IMR-90 (cell line): ENCODE measurements around the gene ZNF836. TPM values are rescaled to one million over a fixed set of nuclear protein-coding genes. Genes with fewer than 3 reads are reported as not detected.
A peak's percentile ranks its signal among the peaks of the same experiment; 100 is the strongest.

Experiments
- ATAC-seq: fragments of 200-7000 bp; cut with Tn5 transposase; 2 replicates; pipeline ENCODE4 v1.9.1; 2020; ENCODE audit warnings: low read depth, mild to moderate bottlenecking, moderate library complexity
- BruUV-seq: library from RNA; stranded (reverse); fragments of 400-500 nt; replicated peaks from 2 replicates; lab custom pipeline; 2021; lab: Mats Ljungman, UMichigan
- CTCF ChIA-PET: fragments of 300-600 bp; formaldehyde crosslinking; extraction: SDS; loops from one replicate; lab custom pipeline; 2021; ENCODE audit warnings: antibody characterized with exemption; lab: Yijun Ruan, JAX
- POLR2A ChIA-PET: fragments of 300-600 bp; sonication (Branson Sonifier 250); formaldehyde crosslinking; loops from one replicate; lab custom pipeline; 2022; ENCODE audit warnings: antibody characterized with exemption; ENCODE audit not compliant: unreplicated experiment; lab: Charles Lee
- DNase-seq: peaks from one replicate; pipeline ENCODE4 v3.0.0; 2013
- H2AFZ ChIP-seq: replicated peaks from 2 replicates; pipeline ENCODE3; 2013; ENCODE audit warnings: low read length, mild to moderate bottlenecking; ENCODE audit not compliant: poor library complexity
- H2AK5ac ChIP-seq: 2 replicates; pipeline ENCODE4 v1.6.1; 2013; ENCODE audit warnings: low read depth, low read length, inconsistent platforms
- H2AK9ac ChIP-seq: replicated peaks from 2 replicates; pipeline ENCODE3; 2013; ENCODE audit warnings: mild to moderate bottlenecking, low read depth, low read length, moderate library complexity; ENCODE audit not compliant: poor library complexity
- H2BK120ac ChIP-seq: 2 replicates; pipeline ENCODE4 v1.6.1; 2013; ENCODE audit warnings: low read depth, low read length, inconsistent platforms
- H2BK15ac ChIP-seq: 3 replicates; pipeline ENCODE4 v1.6.1; 2013; ENCODE audit warnings: low read depth, low read length, inconsistent platforms
- H2BK20ac ChIP-seq: 2 replicates; pipeline ENCODE4 v1.6.1; 2013; ENCODE audit warnings: low read depth, mild to moderate bottlenecking, inconsistent platforms, low read length, moderate library complexity
- H2BK5ac ChIP-seq: 2 replicates; pipeline ENCODE4 v1.6.1; 2013; ENCODE audit warnings: mild to moderate bottlenecking, low read depth, low read length, inconsistent platforms; ENCODE audit not compliant: poor library complexity, severe bottlenecking
- H3K14ac ChIP-seq: replicated peaks from 2 replicates; pipeline ENCODE4 v1.6.1; 2013; ENCODE audit warnings: low read depth, low read length, inconsistent platforms
- H3K18ac ChIP-seq: 2 replicates; pipeline ENCODE4 v1.6.1; 2013; ENCODE audit warnings: low read depth, low read length, control low read depth
- H3K23ac ChIP-seq: 2 replicates; pipeline ENCODE4 v1.6.1; 2013; ENCODE audit warnings: low read depth, low read length, inconsistent platforms
- H3K27ac ChIP-seq: 2 replicates; pipeline ENCODE4 v1.5.1; 2013; ENCODE audit warnings: mild to moderate bottlenecking, control low read depth, low read length; ENCODE audit not compliant: insufficient read depth
- H3K27me3 ChIP-seq: 2 replicates; pipeline ENCODE4 v1.6.1; 2013; ENCODE audit warnings: low read length; ENCODE audit not compliant: control insufficient read depth, insufficient read depth
- H3K36me3 ChIP-seq: 2 replicates; pipeline ENCODE4 v1.6.1; 2013; ENCODE audit warnings: low read length, mixed read lengths; ENCODE audit not compliant: control insufficient read depth, insufficient read depth
- H3K4ac ChIP-seq: 2 replicates; pipeline ENCODE4 v1.6.1; 2013; ENCODE audit warnings: low read depth, low read length, inconsistent platforms
- H3K4me1 ChIP-seq: 2 replicates; pipeline ENCODE4 v1.6.1; 2013; ENCODE audit warnings: low read length, mixed read lengths; ENCODE audit not compliant: control insufficient read depth, insufficient read depth
- H3K4me2 ChIP-seq: 2 replicates; pipeline ENCODE4 v1.6.1; 2013; ENCODE audit warnings: low read depth, mild to moderate bottlenecking, control low read depth, low read length, moderate library complexity
- H3K4me3 ChIP-seq: 2 replicates; pipeline ENCODE4 v1.5.1; 2013; ENCODE audit warnings: low read depth, mild to moderate bottlenecking, control low read depth, low read length, moderate library complexity; ENCODE audit not compliant: insufficient read depth
- H3K56ac ChIP-seq: 2 replicates; pipeline ENCODE4 v1.6.1; 2013; ENCODE audit warnings: low read length, inconsistent platforms; ENCODE audit not compliant: insufficient read depth; ENCODE audit errors: extremely low read depth
- H3K79me1 ChIP-seq, 2 experiments: 2 replicates each; pipeline ENCODE4 v1.6.1; 2013; ENCODE audit warnings: low read length in 2 of 2, inconsistent platforms in 1 of 2, low read depth in 1 of 2
- H3K9ac ChIP-seq: 2 replicates; pipeline ENCODE4 v1.6.1; 2013; ENCODE audit warnings: low read depth, low read length, control low read depth
- H3K9me1 ChIP-seq: 2 replicates; pipeline ENCODE4 v1.6.1; 2013; ENCODE audit warnings: low read length, inconsistent platforms; ENCODE audit not compliant: insufficient read depth
- H3K9me3 ChIP-seq: 2 replicates; pipeline ENCODE4 v1.6.1; 2013; ENCODE audit warnings: low read length; ENCODE audit not compliant: control insufficient read depth, insufficient read depth
- H4K20me1 ChIP-seq: 2 replicates; pipeline ENCODE4 v1.6.1; 2013; ENCODE audit warnings: low read length, inconsistent platforms; ENCODE audit not compliant: insufficient read depth
- H4K5ac ChIP-seq: 2 replicates; pipeline ENCODE4 v1.6.1; 2013; ENCODE audit warnings: mild to moderate bottlenecking, low read depth, low read length, control low read depth
- H4K8ac ChIP-seq, 2 experiments: 2 replicates each; pipeline ENCODE4 v1.6.1; 2013; ENCODE audit warnings: low read depth in 2 of 2, low read length in 2 of 2, control low read depth in 1 of 2, inconsistent platforms in 1 of 2
- H4K91ac ChIP-seq: 2 replicates; pipeline ENCODE4 v1.6.1; 2013; ENCODE audit warnings: low read depth, low read length, inconsistent platforms; ENCODE audit not compliant: insufficient read depth
- BHLHE40 ChIP-seq: fragments of 150-350 bp; IDR thresholded peaks from 2 replicates; pipeline ENCODE4 v1.6.1; 2016; ENCODE audit warnings: mild to moderate bottlenecking, low read depth, low read length
- CTCF ChIP-seq: conservative IDR thresholded peaks from 2 replicates; pipeline ENCODE4 v1.5.1; 2012; ENCODE audit warnings: mild to moderate bottlenecking, low read depth, low read length, improper control_type of control experiment
- ELK1 ChIP-seq: fragments of 150-350 bp; IDR thresholded peaks from 2 replicates; pipeline ENCODE4 v1.6.1; 2016; ENCODE audit warnings: low read depth, mild to moderate bottlenecking, low read length, moderate library complexity, borderline replicate concordance
- FOS ChIP-seq: fragments of 150-350 bp; IDR thresholded peaks from 2 replicates; pipeline ENCODE4 v1.6.1; 2016; ENCODE audit warnings: low read depth, low read length
- MAFK ChIP-seq: IDR thresholded peaks from 2 replicates; pipeline ENCODE4 v1.6.1; 2012; ENCODE audit warnings: low read depth, low read length, improper control_type of control experiment
- MAZ ChIP-seq: IDR thresholded peaks from 2 replicates; pipeline ENCODE4 v1.6.1; 2012; ENCODE audit warnings: low read depth, mild to moderate bottlenecking, low read length, improper control_type of control experiment, moderate library complexity, borderline replicate concordance
- MXI1 ChIP-seq: IDR thresholded peaks from 2 replicates; pipeline ENCODE4 v1.6.1; 2012; ENCODE audit warnings: low read depth, mild to moderate bottlenecking, low read length, moderate library complexity, borderline replicate concordance
- NFE2L2 ChIP-seq: fragments of 150-350 bp; IDR thresholded peaks from 2 replicates; pipeline ENCODE4 v1.6.1; 2016; ENCODE audit warnings: low read depth, mild to moderate bottlenecking, low read length
- POLR2A ChIP-seq: IDR thresholded peaks from 2 replicates; pipeline ENCODE4 v1.6.1; 2012; ENCODE audit warnings: mild to moderate bottlenecking, low read depth, low read length
- RFX5 ChIP-seq: IDR thresholded peaks from 2 replicates; pipeline ENCODE4 v1.8.0; 2012; ENCODE audit warnings: low read depth, mild to moderate bottlenecking, low read length, moderate library complexity
- SMC3 ChIP-seq: fragments of 150-350 bp; IDR thresholded peaks from 2 replicates; pipeline ENCODE4 v1.6.1; 2016; ENCODE audit warnings: low read depth, mild to moderate bottlenecking, antibody characterized with exemption, low read length, moderate library complexity
- USF2 ChIP-seq: fragments of 150-350 bp; IDR thresholded peaks from 2 replicates; pipeline ENCODE4 v1.6.1; 2017; ENCODE audit warnings: mild to moderate bottlenecking, antibody characterized with exemption, low read length, low read depth
- WGBS, 2 experiments: methylation state at CpG; one replicate each; pipeline versions ENCODE4 v1.1.5 to v1.1.7; 2013; ENCODE audit warnings: missing lambda C conversion rate in 2 of 2; ENCODE audit not compliant: insufficient read length in 1 of 2; ENCODE audit errors: extremely low coverage in 2 of 2; 5-methylcytosine and 5-hydroxymethylcytosine counted together
- dilution Hi-C: fragments of 300-500 bp; cut with HindIII; formaldehyde crosslinking; loops from one replicate; pipeline ENCODE4 v1.14.3; 2018; ENCODE audit warnings: low sequenced_read_pairs; ENCODE audit not compliant: unreplicated experiment
- in situ Hi-C: fragments of 300-500 bp; cut with MboI; formaldehyde crosslinking; loops from 3 replicates; pipeline ENCODE4 v1.14.3; 2019; ENCODE audit warnings: low sequenced_read_pairs, inconsistent platforms, mixed read lengths
- intact Hi-C: fragments of 100-400 bp; cut with micrococcal nuclease; formaldehyde crosslinking; loops from 2 replicates; pipeline ENCODE4 v1.10.0; 2022
- polyA plus RNA-seq, 3 experiments: library from polyadenylated mRNA; depleted of rRNA; stranded (reverse); fragments of >200 nt; gene quantifications; 2 replicates each; pipeline ENCODE4 v1.2.3, GENCODE V29; 2012; ENCODE audit warnings: low replicate concordance in 1 of 3
- total RNA-seq: library from RNA; depleted of rRNA; stranded (reverse); fragments of >200 nt; gene quantifications from 2 replicates; pipeline ENCODE4 v1.2.3, GENCODE V29; 2012

Gene ZNF836
- total and polyA plus RNA-seq, 2 of the 4 experiments (the other 2 are of a cell fraction): 1.1 to 4.1 TPM

- Histone ChIP-seq H3K79me1 (peaks cover 7 to 42% of the 10 kb centered on the region in 2 experiments), H3K4me3 (peak overlapping the region; percentile 80), H2BK120ac (no peak overlapping the region), H3K9me3 (no peaks in the 10 kb centered on the region), H2BK20ac (no peak overlapping the region), H2AK5ac (peak overlapping the region; percentile 95), H2AFZ (peak overlapping the region; percentile 100), H3K36me3 (peaks cover 21% of the 10 kb centered on the region), H3K14ac (peak overlapping the region; percentile 97), H3K4ac (peak overlapping the region; percentile 96), H3K9me1 (0 out of 2 replicates have a peak, but pooled peaks cover under 1% of the 10 kb centered on the region), H3K56ac (peak overlapping the region; percentile 92), H2BK5ac (peak overlapping the region; percentile 98), H3K4me1 (peaks cover 12% of the 10 kb centered on the region), H3K9ac (peak overlapping the region; percentile 97), H4K20me1 (peaks cover 26% of the 10 kb centered on the region), H3K18ac (peak overlapping the region; percentile 24; the same call in 1 of the 2 replicates), H3K27me3 (no peaks in the 10 kb centered on the region), H3K4me2 (peak overlapping the region; percentile 97), H3K27ac (peak overlapping the region; percentile 98), H4K8ac (peak overlapping the region; percentile 77 to 89), H4K91ac (peak overlapping the region; percentile 88; the same call in 1 of the 2 replicates), H4K5ac (peak overlapping the region; percentile 86), H3K23ac (peak overlapping the region; percentile 97), H2BK15ac (peak overlapping the region; percentile 11; the same call in 1 of the 3 replicates), H2AK9ac (peak overlapping the region; percentile 100)
- TF ChIP-seq MAZ (no peak), POLR2A (no peak), MXI1 (no peak), ELK1 (no peak), BHLHE40 (no peak), USF2 (no peak), RFX5 (no peak), MAFK (no peak), SMC3 (no peak), CTCF (no peak), FOS (no peak), NFE2L2 (no peak)
- BruUV-seq: no TSS peak
- CTCF ChIA-PET: no interaction called here
- WGBS, 2 experiments: 3% methylated on average over 13 of the region's 40 CpGs; no CpG with 5 or more reads in 1 of the 2 experiments
- ATAC-seq (peak; percentile 0), DNase-seq (peak; percentile 46)
- dilution Hi-C loops (no loop called here), intact Hi-C loops (no loop called here), in situ Hi-C loops (no loop called here)
- POLR2A ChIA-PET: no interaction called here
Measured at GRCh38 chr19:52190487-52191293, 19.3 kb upstream of the ZNF836 start.
